Activated CD8-positive, alpha-beta T cell treated with anti-CD3 and anti-CD28 coated beads, Interleukin-2, amount 10 ng/mL, durations not matched to agents 7 days and 5 days (primary cell): ENCODE results near the gene LRRC7. TPM values are rescaled to one million over a fixed set of nuclear protein-coding genes. Genes with fewer than 3 reads are reported as not detected.

Source experiments
- ATAC-seq: fragments of 150-1000 bp; cut with Tn5 transposase; one replicate; pipeline ENCODE4 v1.10.0; 2021; ENCODE audit warnings: moderate library complexity
- CTCF ChIA-PET: fragments of 350-600 bp; sonication (Branson Sonifier 250); formaldehyde crosslinking; loops from one replicate; lab custom pipeline; 2021; ENCODE audit warnings: antibody characterized with exemption; lab: Charles Lee
- POLR2A ChIA-PET: fragments of 350-600 bp; sonication (Branson Sonifier 250); formaldehyde crosslinking; loops from one replicate; lab custom pipeline; 2021; ENCODE audit warnings: antibody characterized with exemption; lab: Charles Lee
- DNase-seq: peaks from one replicate; pipeline ENCODE4 v3.0.0-alpha.2; 2020
- H3K27ac Mint-ChIP-seq: one replicate; pipeline ENCODE4 v1.8.0; 2021; ENCODE audit warnings: mild to moderate bottlenecking, mixed read lengths
- H3K27me3 Mint-ChIP-seq: one replicate; pipeline ENCODE4 v1.8.0; 2021; ENCODE audit warnings: low read depth, mixed read lengths
- H3K36me3 Mint-ChIP-seq: one replicate; pipeline ENCODE4 v1.8.0; 2021; ENCODE audit warnings: low read depth, mixed read lengths
- H3K4me1 Mint-ChIP-seq: one replicate; pipeline ENCODE4 v1.8.0; 2021; ENCODE audit warnings: low read depth, mixed read lengths
- H3K4me3 Mint-ChIP-seq: one replicate; pipeline ENCODE4 v1.8.0; 2021; ENCODE audit warnings: mild to moderate bottlenecking, mixed read lengths
- H3K9me3 Mint-ChIP-seq: one replicate; pipeline ENCODE4 v1.8.0; 2022; ENCODE audit warnings: mixed read lengths; ENCODE audit not compliant: insufficient read depth
- total RNA-seq, 2 experiments: library from RNA; stranded (reverse); gene quantifications; one replicate each; pipeline ENCODE4 v1.2.3, GENCODE V29; 2021

Gene LRRC7
- total RNA-seq = under 1 TPM; 0.08 to 0.16 TPM

GRCh38 chr1:69567652-69568420 is at the start of gene LRRC7:
Gene LRRC7, plus strand, starts transcription at chr1:69567922. Its CDS starts 718 bp downstream, at chr1:69568640.
- peak within 1 kb of the TSS; percentile 56 for H3K4me3 Mint-ChIP-seq
- H3K36me3 Mint-ChIP-seq = peaks cover 3% of the 10 kb centered on the region
- H3K4me1 Mint-ChIP-seq = peaks cover 10% of the 10 kb centered on the region

GRCh38 chr1:69519006-69519405 is 48.7 kb upstream of the LRRC7 start:
- ChIA-PET CTCF (no interaction called here), POLR2A (no interaction called here)
- Mint-ChIP-seq H3K9me3 (no peaks in the 10 kb centered on the region), H3K36me3 (no peaks in the 10 kb centered on the region), H3K27ac (no peak overlapping the region), H3K4me1 (no peaks in the 10 kb centered on the region), H3K4me3 (no peak overlapping the region), H3K27me3 (no peaks in the 10 kb centered on the region)
- ATAC-seq = no peak
- DNase-seq = no peak

More at GRCh38 chr1:69567652-69568420, at the start of gene LRRC7:
- no peak for DNase-seq
- Mint-ChIP-seq H3K27ac (peak within 1 kb of the TSS; percentile 62), H3K9me3 (no peaks in the 10 kb centered on the region), H3K27me3 (peaks cover 30% of the 10 kb centered on the region)
- ChIA-PET POLR2A (no interaction called here), CTCF (no interaction called here)
- ATAC-seq = peak; percentile 52

- Mint-ChIP-seq H3K36me3 (no peaks in the 10 kb centered on the region), H3K27ac (no peak overlapping the region), H3K4me3 (no peak overlapping the region), H3K27me3 (no peaks in the 10 kb centered on the region), H3K9me3 (no peaks in the 10 kb centered on the region), H3K4me1 (no peaks in the 10 kb centered on the region)
- CTCF ChIA-PET = no interaction called here
- ATAC-seq = no peak
- DNase-seq = no peak
- POLR2A ChIA-PET = no interaction called here
These were observed 47.4 kb upstream of the LRRC7 start for GRCh38 chr1:69520326-69520725.

- H3K27ac Mint-ChIP-seq = no peak overlapping the region
- no peaks in the 10 kb centered on the region for H3K9me3 Mint-ChIP-seq
- CTCF ChIA-PET = no interaction called here
- DNase-seq (no peak), ATAC-seq (no peak)
- POLR2A ChIA-PET = no interaction called here
- no peaks in the 10 kb centered on the region for H3K4me1 Mint-ChIP-seq
- H3K36me3 Mint-ChIP-seq = no peaks in the 10 kb centered on the region
- no peaks in the 10 kb centered on the region for H3K27me3 Mint-ChIP-seq
- no peak overlapping the region for H3K4me3 Mint-ChIP-seq
These were observed 44.7 kb upstream of the LRRC7 start for GRCh38 chr1:69523032-69523431.

- no peak overlapping the region for H3K27ac Mint-ChIP-seq
- H3K9me3 Mint-ChIP-seq = no peaks in the 10 kb centered on the region
- CTCF ChIA-PET = no interaction called here
- H3K4me3 Mint-ChIP-seq = no peak overlapping the region
- H3K36me3 Mint-ChIP-seq = no peaks in the 10 kb centered on the region
- no peaks in the 10 kb centered on the region for H3K4me1 Mint-ChIP-seq
- no peak for DNase-seq
- POLR2A ChIA-PET = no interaction called here
- H3K27me3 Mint-ChIP-seq = no peaks in the 10 kb centered on the region
- ATAC-seq = no peak
These were observed 44.3 kb upstream of the LRRC7 start for GRCh38 chr1:69523461-69523860.

GRCh38 chr1:69524015-69524414 is 43.7 kb upstream of the LRRC7 start:
- Mint-ChIP-seq H3K9me3 (no peaks in the 10 kb centered on the region), H3K27ac (no peak overlapping the region), H3K27me3 (no peaks in the 10 kb centered on the region), H3K4me3 (no peak overlapping the region), H3K36me3 (no peaks in the 10 kb centered on the region), H3K4me1 (no peaks in the 10 kb centered on the region)
- ATAC-seq = no peak
- ChIA-PET POLR2A (no interaction called here), CTCF (no interaction called here)
- no peak for DNase-seq

GRCh38 chr1:69527273-69527672 is 40.4 kb upstream of the LRRC7 start:
- no peak for ATAC-seq
- Mint-ChIP-seq H3K4me3 (no peak overlapping the region), H3K9me3 (no peaks in the 10 kb centered on the region), H3K27me3 (no peaks in the 10 kb centered on the region), H3K4me1 (no peaks in the 10 kb centered on the region), H3K36me3 (no peaks in the 10 kb centered on the region), H3K27ac (no peak overlapping the region)
- no peak for DNase-seq
- ChIA-PET CTCF (no interaction called here), POLR2A (no interaction called here)

- Mint-ChIP-seq H3K4me1 (no peaks in the 10 kb centered on the region), H3K36me3 (no peaks in the 10 kb centered on the region), H3K27ac (no peak overlapping the region), H3K27me3 (no peaks in the 10 kb centered on the region), H3K4me3 (no peak overlapping the region), H3K9me3 (no peaks in the 10 kb centered on the region)
- CTCF ChIA-PET = no interaction called here
- no peak for ATAC-seq
- POLR2A ChIA-PET = no interaction called here
- no peak for DNase-seq
These were observed 39.3 kb upstream of the LRRC7 start for GRCh38 chr1:69528376-69528775.

- Mint-ChIP-seq H3K27me3 (no peaks in the 10 kb centered on the region), H3K9me3 (peaks cover under 1% of the 10 kb centered on the region), H3K4me1 (no peaks in the 10 kb centered on the region), H3K36me3 (no peaks in the 10 kb centered on the region), H3K4me3 (no peak overlapping the region), H3K27ac (no peak overlapping the region)
- ATAC-seq (no peak), DNase-seq (no peak)
- POLR2A ChIA-PET = interaction anchor here (0.6 kb wide), 1 partner anchor 18 kb away, joined by 3 read pairs; no protein-coding TSS in a partner anchor
- CTCF ChIA-PET = no interaction called here
These were observed 34.4 kb upstream of the LRRC7 start for GRCh38 chr1:69533343-69533742.

- no peak for DNase-seq
- CTCF ChIA-PET = no interaction called here
- no peaks in the 10 kb centered on the region for H3K36me3 Mint-ChIP-seq
- peaks cover 8% of the 10 kb centered on the region for H3K9me3 Mint-ChIP-seq
- H3K27ac Mint-ChIP-seq = no peak overlapping the region
- POLR2A ChIA-PET = no interaction called here
- ATAC-seq = no peak
- no peak overlapping the region for H3K4me3 Mint-ChIP-seq
- no peaks in the 10 kb centered on the region for H3K4me1 Mint-ChIP-seq
- H3K27me3 Mint-ChIP-seq = no peaks in the 10 kb centered on the region
These were observed 32.9 kb upstream of the LRRC7 start for GRCh38 chr1:69534829-69535228.

GRCh38 chr1:69535490-69535889 is 32.2 kb upstream of the LRRC7 start:
- ChIA-PET CTCF (no interaction called here), POLR2A (no interaction called here)
- no peaks in the 10 kb centered on the region for H3K36me3 Mint-ChIP-seq
- H3K27ac Mint-ChIP-seq = no peak overlapping the region
- H3K4me1 Mint-ChIP-seq = no peaks in the 10 kb centered on the region
- no peak overlapping the region for H3K4me3 Mint-ChIP-seq
- H3K27me3 Mint-ChIP-seq = no peaks in the 10 kb centered on the region
- no peak for ATAC-seq
- peaks cover 8% of the 10 kb centered on the region for H3K9me3 Mint-ChIP-seq
- no peak for DNase-seq

GRCh38 chr1:69540052-69540451 is 27.7 kb upstream of the LRRC7 start:
- H3K4me1 Mint-ChIP-seq = no peaks in the 10 kb centered on the region
- H3K36me3 Mint-ChIP-seq = no peaks in the 10 kb centered on the region
- H3K27ac Mint-ChIP-seq = no peak overlapping the region
- DNase-seq (no peak), ATAC-seq (no peak)
- no peaks in the 10 kb centered on the region for H3K27me3 Mint-ChIP-seq
- H3K9me3 Mint-ChIP-seq = peaks cover 8% of the 10 kb centered on the region
- CTCF ChIA-PET = no interaction called here
- no peak overlapping the region for H3K4me3 Mint-ChIP-seq
- POLR2A ChIA-PET = no interaction called here
